Measurements from ENCODE around the gene CTSK.

CTSK gene

GRCh38 chr1:150798525-150798924 is 9.5 kb downstream of the CTSK start:
- TF ChIP-seq SIN3A (IDR thresholded peaks at IDR 0.05; ENCODE audit: borderline replicate concordance, insufficient read depth, low read length) (no peak), REST (IDR thresholded peaks at IDR 0.05; ENCODE audit: insufficient read depth in 1 of 2, low read depth in 2 of 2, low read length in 2 of 2) (no peak), POLR2AphosphoS5 (IDR thresholded peaks at IDR 0.05; ENCODE audit: low read depth, low read length) (no peak), FOXP2 (optimal IDR thresholded peaks at IDR 0.05; ENCODE audit: borderline replicate concordance, extremely low read depth, extremely low read length, insufficient read depth) (no peak), TAF1 (IDR thresholded peaks at IDR 0.05; ENCODE audit: borderline replicate concordance, insufficient read depth, low read length) (no peak)

- TF ChIP-seq POLR2AphosphoS5 (IDR thresholded peaks at IDR 0.05; ENCODE audit: low read depth, low read length) (no peak), TAF1 (IDR thresholded peaks at IDR 0.05; ENCODE audit: borderline replicate concordance, insufficient read depth, low read length) (no peak), SIN3A (IDR thresholded peaks at IDR 0.05; ENCODE audit: borderline replicate concordance, insufficient read depth, low read length) (no peak), FOXP2 (optimal IDR thresholded peaks at IDR 0.05; ENCODE audit: borderline replicate concordance, extremely low read depth, extremely low read length, insufficient read depth) (no peak), REST (IDR thresholded peaks at IDR 0.05; ENCODE audit: insufficient read depth in 1 of 2, low read depth in 2 of 2, low read length in 2 of 2) (no peak)
Measured at GRCh38 chr1:150796374-150796773, 11.7 kb downstream of the CTSK start.

GRCh38 chr1:150793221-150793620 is 14.8 kb downstream of the CTSK start:
- TF ChIP-seq FOXP2 (optimal IDR thresholded peaks at IDR 0.05; ENCODE audit: borderline replicate concordance, extremely low read depth, extremely low read length, insufficient read depth) (no peak), TAF1 (IDR thresholded peaks at IDR 0.05; ENCODE audit: borderline replicate concordance, insufficient read depth, low read length) (no peak), POLR2AphosphoS5 (IDR thresholded peaks at IDR 0.05; ENCODE audit: low read depth, low read length) (no peak), REST (IDR thresholded peaks at IDR 0.05; ENCODE audit: insufficient read depth in 1 of 2, low read depth in 2 of 2, low read length in 2 of 2) (no peak)

- no peak for TF ChIP-seq POLR2AphosphoS5 (IDR thresholded peaks at IDR 0.05; ENCODE audit: low read depth, low read length)
Measured at GRCh38 chr1:150791585-150791984, 16.5 kb downstream of the CTSK start.

- TF ChIP-seq SIN3A (IDR thresholded peaks at IDR 0.05; ENCODE audit: borderline replicate concordance, insufficient read depth, low read length) = no peak
- no peak for TF ChIP-seq POLR2AphosphoS5 (IDR thresholded peaks at IDR 0.05; ENCODE audit: low read depth, low read length)
- TF ChIP-seq FOXP2 (optimal IDR thresholded peaks at IDR 0.05; ENCODE audit: borderline replicate concordance, extremely low read depth, extremely low read length, insufficient read depth) = no peak
- no peak for TF ChIP-seq TAF1 (IDR thresholded peaks at IDR 0.05; ENCODE audit: borderline replicate concordance, insufficient read depth, low read length)
- TF ChIP-seq REST (IDR thresholded peaks at IDR 0.05; ENCODE audit: insufficient read depth in 1 of 2, low read depth in 2 of 2, low read length in 2 of 2) = no peak
Measured at GRCh38 chr1:150789396-150789795, 18.7 kb downstream of the CTSK start.

All from PFSK-1 (cell line).